COLO668 (cell line): Measurements from ENCODE around the gene PRKCQ.

Experiments used
- DNase-seq: peaks from one replicate; lab custom pipeline; 2025; ENCODE audit not compliant: unreplicated experiment; lab: John Stamatoyannopoulos, UW

Gene PRKCQ

DNA sequence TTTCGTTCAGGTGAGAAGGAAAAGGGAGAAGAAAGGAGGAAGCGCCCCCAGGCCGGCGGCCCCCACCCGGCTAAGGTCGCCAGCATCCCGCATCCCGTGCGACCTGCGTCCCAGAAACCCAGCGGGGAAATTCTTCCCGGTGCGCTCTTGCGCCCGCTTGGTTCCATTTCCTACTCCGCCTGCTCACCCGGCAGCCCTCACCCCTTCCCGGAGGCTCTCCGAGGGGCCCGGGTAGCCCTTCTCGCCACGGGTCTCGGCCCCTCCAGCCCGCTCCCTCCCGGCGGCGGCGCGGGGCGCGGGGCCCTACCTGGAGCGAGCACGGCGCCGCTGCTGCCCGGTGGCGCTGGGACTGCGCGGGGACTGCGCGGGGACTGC, at the start of gene PRKCQ:
TSS of gene PRKCQ (minus strand) at position 373 of the 375 bp plus-strand sequence. CDS start 65,141 bp downstream, outside the sequence.
- DNase-seq, result no peak

GRCh38 chr10:6625428-6625827, 45.4 kb upstream of the PRKCQ start:
- DNase-seq, result no peak

DNA sequence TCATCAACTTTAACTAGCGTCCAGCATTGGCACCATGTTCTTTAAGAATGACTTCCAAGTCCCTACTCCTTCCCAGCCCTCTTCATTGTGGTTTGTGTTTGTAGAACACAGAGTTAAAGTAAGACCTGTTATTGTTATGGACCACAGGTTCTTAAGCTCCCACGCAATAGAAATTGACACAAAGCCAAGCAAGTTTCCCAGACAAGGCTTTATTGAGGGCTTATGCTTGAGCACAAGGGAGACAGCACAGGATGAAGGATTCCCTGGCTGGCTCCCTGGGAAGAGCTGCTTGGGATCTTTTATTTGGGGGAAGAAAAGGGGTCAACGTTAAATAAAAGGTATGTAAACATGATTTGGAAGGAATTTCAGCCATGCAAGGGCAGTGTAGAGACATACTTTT, 44.3 kb upstream of the PRKCQ start:
- no peak for DNase-seq

GRCh38 chr10:6622921-6623320, 42.8 kb upstream of the PRKCQ start:
- no peak for DNase-seq

- DNase-seq, result no peak
Observed at GRCh38 chr10:6621536-6621935, 41.5 kb upstream of the PRKCQ start.

GRCh38 chr10:6619660-6620059, 39.6 kb upstream of the PRKCQ start:
- no peak for DNase-seq

DNA sequence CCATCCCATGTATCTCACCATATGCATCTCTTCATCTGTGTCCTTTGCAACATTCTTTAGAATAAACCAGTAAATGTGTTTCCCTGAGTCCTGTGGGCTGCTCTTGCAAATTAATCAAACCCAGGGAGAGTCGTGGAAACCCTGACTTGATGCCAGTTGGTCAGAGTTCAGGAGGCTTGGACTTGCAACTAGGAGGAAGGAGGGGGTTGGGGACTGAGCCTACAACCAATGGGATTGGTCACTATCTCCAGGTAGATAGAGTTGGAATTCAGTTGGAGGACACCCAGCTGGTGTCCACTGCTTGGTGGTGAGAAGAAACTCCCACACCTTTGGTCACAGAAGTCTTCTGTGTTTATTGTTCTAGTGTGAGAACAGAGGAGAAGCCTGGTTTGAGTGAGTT, 38.3 kb upstream of the PRKCQ start:
- no peak for DNase-seq

DNA sequence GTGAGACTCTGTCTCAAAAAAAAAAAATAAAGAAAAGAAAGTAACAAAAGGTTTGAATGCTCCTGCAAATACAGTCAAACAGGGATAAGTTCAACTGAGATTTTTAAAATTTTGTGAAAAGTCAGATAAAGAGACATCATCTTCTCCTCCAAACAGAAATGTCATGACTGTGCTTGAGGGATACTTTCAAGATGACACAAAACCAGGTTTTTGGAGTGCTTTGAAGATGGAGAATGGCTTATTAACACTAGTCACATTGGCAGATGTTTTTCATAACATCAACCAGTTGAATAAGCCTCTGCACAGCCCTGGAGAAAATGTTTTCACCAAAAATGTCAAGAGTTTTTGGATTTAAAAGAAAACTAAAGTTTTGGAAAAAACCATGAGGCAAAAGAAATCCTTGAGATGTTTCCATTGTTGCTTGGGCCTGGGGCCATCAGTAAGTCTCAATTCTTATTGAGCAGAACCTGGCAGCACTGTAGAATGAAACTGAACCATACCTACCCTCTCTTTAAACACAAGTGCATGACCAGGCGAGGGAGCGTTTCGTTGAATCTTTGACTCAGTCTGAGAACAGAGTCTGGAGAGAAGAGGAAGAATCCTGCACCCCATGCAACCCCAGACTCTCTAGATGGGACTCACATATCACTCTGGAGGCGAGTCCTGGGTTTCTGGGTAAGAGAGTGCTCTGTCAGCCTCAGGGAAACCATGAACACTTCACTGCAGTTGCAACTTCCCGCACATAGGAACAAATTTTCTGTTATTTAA, 37.4 kb upstream of the PRKCQ start:
- DNase-seq, result no peak

- DNase-seq, result no peak
Observed at GRCh38 chr10:6615971-6616370, 35.9 kb upstream of the PRKCQ start.

- no peak for DNase-seq
Observed at GRCh38 chr10:6612371-6612770, 32.3 kb upstream of the PRKCQ start.

DNA sequence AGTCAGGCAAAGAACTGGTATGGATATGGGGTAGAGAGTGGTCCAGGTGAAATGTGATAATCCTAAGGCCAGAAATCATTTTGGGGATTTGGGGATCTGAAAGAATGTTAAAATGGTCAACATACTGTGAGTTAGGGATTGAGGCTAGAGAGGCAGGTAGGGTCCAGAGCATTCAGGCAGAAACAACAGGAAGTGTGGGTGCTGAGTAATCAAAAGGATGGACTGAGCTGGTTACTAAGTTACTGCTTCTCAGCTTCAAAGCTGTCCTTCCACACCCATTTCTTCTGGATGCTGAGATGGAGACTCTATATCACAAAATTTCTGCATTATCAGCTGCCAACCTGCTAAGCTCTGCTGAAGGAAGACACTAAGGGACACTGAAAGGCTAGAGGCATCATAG, 30.6 kb upstream of the PRKCQ start:
- DNase-seq, result no peak

DNA sequence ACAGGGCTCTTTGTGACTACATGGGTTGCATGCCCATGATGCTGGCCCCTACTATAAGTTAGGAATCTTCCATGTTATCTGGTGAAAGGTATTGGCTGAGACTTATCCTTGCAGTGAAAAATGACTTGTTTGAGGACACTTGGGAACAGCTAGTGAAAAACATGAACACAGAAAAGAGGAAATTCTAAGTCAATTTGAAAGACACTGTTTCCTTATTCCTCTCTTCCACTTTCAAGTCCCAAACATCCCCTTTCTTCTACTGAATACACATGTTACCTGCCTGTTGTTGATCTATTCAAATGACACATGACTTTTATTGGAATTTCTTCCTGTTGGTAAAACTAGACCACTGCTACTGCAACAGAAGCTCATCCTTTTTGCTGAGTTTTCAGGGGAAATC, 29.5 kb upstream of the PRKCQ start:
- no peak for DNase-seq

GRCh38 chr10:6607778-6608177, 27.7 kb upstream of the PRKCQ start:
- DNase-seq, result no peak

DNA sequence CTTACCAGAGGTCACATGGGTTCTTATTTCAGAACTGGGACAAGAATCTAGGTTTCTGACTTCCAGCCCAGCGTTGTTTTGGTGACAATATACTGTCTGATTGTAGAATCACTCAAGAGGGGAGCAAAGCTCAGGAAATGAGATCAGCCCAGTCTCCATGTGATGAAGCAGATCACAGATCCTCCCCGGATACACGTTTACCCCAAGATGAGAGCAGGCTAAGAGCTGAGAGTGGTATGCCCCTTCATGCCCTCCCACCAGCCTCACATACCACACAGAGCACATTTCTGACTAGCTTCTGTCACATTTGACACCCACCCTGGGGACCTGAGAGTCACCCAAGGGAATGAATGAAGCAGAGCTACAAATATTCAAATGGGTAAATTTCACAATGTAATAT, 27.1 kb upstream of the PRKCQ start:
- DNase-seq, result no peak

DNA sequence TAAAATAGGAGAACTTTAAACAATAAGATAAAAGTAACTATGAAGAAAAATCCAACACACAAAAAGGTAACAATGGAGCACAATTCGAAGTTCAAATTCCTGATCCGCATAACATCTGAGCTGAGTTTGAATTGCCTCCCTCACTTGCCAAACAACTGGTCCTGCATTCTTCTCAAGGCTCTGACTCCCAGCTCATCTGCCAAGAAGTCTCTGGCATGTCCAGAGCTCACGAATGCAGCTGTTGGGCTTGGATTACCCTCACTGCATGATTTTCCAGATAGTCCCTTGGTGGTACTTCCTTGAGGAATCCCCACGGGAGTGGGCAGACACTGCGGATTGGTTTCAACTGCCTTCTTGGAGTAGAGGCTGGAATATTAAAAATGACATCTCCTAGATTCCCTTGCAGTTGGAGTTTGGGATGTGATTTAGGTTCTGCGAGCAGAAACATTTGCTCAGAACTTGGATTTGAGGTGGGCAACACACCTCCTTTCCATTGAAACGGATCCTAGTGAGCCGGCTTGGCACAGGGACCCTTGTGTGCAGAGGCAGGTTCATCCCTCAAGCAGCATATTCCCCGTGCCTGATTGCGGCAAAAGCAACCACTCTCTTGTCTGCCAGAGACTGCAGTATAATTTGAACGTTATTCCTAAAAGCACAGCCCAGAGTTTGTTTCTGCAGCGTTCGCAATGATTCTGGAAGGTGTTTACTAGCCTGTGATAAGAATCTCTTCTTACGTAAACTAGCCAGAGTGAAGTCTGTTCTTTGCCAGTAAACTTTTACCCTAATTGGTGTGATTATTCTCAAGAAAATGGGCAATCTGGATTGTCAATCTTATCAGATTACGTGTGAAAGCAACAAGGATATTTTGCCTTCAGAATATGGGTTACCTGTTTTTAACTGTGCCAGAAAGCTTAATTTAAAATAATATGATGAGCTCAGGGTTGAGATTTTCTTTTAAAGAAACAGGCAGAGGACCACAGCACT, 23.4 kb upstream of the PRKCQ start:
- no peak for DNase-seq

DNA sequence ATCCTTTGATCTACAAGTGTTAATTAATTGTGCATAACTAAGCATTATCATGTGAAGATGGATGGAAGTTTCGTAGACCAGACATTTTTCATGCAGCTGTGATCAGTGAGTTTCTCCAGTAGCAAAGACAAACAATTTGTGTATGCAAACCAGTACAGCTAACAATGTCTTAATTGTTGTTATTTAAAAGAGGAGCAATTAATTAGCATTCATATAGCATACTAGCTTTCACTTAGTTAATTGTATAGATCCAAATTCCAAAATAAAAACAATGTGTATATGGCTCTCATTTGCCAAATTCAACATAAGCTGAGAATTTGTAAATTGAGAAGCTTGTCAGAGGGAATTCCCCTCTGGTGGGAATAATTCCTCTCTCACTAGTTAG, 22.6 kb upstream of the PRKCQ start:
- no peak for DNase-seq

- DNase-seq, result no peak
Observed at GRCh38 chr10:6602026-6602699, 22.1 kb upstream of the PRKCQ start.

GRCh38 chr10:6601246-6601805, 21.2 kb upstream of the PRKCQ start:
- DNase-seq, result no peak

DNA sequence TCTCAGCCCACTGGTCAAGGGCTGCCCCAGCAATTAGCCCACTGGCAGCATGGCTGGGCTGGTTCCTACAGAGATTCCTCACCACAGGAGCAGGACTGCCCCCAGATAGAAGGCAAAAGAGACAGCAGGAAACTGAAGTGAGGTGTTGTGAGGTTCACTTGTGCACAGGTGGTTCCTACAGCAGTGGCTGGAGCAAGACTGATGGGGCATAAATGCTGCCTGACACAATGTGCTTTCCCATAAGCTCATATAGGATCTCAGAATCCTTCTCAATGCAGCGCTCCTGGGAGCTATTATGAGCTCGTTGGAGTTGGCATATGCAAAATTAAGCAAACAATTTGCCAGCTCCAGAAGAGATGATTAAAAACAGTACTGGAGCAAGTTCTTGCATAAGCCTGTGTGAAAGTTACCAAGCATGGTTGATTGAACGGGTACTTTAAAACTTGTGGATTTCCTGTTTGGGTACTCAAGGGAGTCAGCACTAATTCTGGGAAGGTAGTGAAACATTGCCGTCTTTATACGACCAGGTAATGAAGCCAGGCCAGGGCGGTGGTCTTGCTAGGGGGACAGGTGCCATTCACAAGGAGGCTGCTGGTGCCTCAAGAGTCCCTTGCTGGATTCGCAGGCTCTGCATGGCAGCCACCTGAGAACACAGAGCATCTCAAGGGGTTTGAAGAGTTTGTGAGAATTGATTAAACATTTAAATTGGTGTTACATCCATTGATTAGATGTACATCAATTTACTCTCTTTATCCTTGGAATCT, 20.3 kb upstream of the PRKCQ start:
- DNase-seq, result no peak

DNA sequence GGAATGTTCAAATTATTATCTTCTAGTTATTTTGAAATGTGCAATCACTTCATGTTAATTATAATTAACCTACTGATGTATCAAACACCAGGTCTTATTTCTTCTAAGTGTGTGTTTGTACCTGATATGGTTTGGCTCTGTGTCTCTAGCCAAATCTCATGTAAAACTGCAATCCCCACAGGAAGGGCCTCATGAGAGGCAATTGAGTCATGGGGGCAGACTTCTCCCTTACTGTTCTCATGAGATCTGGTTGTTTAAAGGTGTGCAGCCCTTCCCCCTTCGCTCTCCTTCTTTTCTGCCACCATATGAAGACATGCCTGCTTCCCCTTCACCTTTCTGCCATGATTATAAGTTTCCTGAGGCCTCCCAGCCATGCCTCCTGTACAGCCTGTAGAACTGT, 18.6 kb upstream of the PRKCQ start:
- no peak for DNase-seq

DNA sequence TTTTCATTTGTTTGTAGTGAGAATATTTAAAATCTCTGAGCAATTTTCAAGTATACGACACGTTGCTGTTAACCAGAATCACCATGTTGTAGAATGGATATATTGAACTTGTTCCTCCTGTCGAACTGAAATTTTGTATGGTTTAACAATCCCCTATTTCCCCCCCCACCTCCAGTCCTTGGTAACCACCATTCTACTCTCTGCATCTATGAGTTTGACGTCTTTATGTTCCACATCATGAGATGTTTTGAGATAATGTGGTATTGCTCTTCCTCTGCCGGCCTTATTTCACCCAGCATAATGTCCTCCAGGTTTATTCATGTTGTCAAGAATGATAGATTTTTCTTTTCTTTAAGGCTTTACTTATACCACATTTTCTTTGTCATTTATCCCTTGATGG, 17.4 kb upstream of the PRKCQ start:
- no peak for DNase-seq
